Activated effector memory CD4-positive, alpha-beta T cell treated with Interleukin-2 at 50 U/mL for 16 hours (primary cell): Measurements from ENCODE around the gene HBA1.
"Not testable (repeated sequence)": the region's sequence is repeated elsewhere in the genome, so short reads cannot be mapped to it uniquely, and the experiment has no call there.

Source experiments
- DNase-seq: peaks from one replicate; pipeline ENCODE4 v3.0.0-alpha.2; 2020

HBA1 gene

GRCh38 chr16:160242-160641, 16.2 kb upstream of the HBA1 start:
- not testable (repeated sequence) for DNase-seq

- no peak for DNase-seq
Observed at GRCh38 chr16:160691-161190, 15.7 kb upstream of the HBA1 start.

GRCh38 chr16:162271-162991, 14.0 kb upstream of the HBA1 start:
- no peak for DNase-seq

GRCh38 chr16:163139-163538, 13.3 kb upstream of the HBA1 start:
- not testable (repeated sequence) for DNase-seq

GRCh38 chr16:163696-164095, 12.8 kb upstream of the HBA1 start:
- not testable (repeated sequence) for DNase-seq

- DNase-seq, result not testable (repeated sequence)
Observed at GRCh38 chr16:164134-164823, 12.2 kb upstream of the HBA1 start.

- DNase-seq, result no peak
Observed at GRCh38 chr16:164827-165538, 11.5 kb upstream of the HBA1 start.

- DNase-seq, result no peak
Observed at GRCh38 chr16:165539-166374, 10.7 kb upstream of the HBA1 start, which contains the start of gene HBM. TSS of gene HBM (plus strand) at chr16:165978. CDS start at chr16:165998, 20 bp downstream.

- no peak for DNase-seq
Observed at GRCh38 chr16:166375-167121, 9.9 kb upstream of the HBA1 start.

- DNase-seq, result no peak
Observed at GRCh38 chr16:167122-167690, 9.3 kb upstream of the HBA1 start.

- DNase-seq, result no peak
Observed at GRCh38 chr16:168424-168823, 8.1 kb upstream of the HBA1 start.

GRCh38 chr16:169014-169413, 7.5 kb upstream of the HBA1 start:
- DNase-seq, result no peak

- not testable (repeated sequence) for DNase-seq
Observed at GRCh38 chr16:170088-170507, 6.4 kb upstream of the HBA1 start.

GRCh38 chr16:170788-171187, 5.7 kb upstream of the HBA1 start:
- no peak for DNase-seq

- not testable (repeated sequence) for DNase-seq
Observed at GRCh38 chr16:172374-172941, 4.0 kb upstream of the HBA1 start, which contains the start of gene HBA2. TSS of gene HBA2 (plus strand) at chr16:172876. CDS start at chr16:172913, 37 bp downstream.

- DNase-seq, result not testable (repeated sequence)
Observed at GRCh38 chr16:173211-173854, 3.1 kb upstream of the HBA1 start.

- DNase-seq, result not testable (repeated sequence)
Observed at GRCh38 chr16:173928-174769, 2.3 kb upstream of the HBA1 start.

- no peak for DNase-seq
Observed at GRCh38 chr16:175011-175949, 1.2 kb upstream of the HBA1 start.
